Thoracic aorta (tissue), 2 donors: ENCODE results near the gene IL22RA2. TPM values are rescaled to one million over a fixed set of nuclear protein-coding genes. Genes with fewer than 3 reads are reported as not detected.

Experiments
- ATAC-seq: fragments of 150-250 bp; one replicate; pipeline ENCODE4 v1.8.0; 2017; ENCODE audit warnings: low read depth; ENCODE audit not compliant: insufficient number of reproducible peaks, low FRiP score
- DNase-seq: peaks from one replicate; pipeline ENCODE4 v3.0.0-alpha.2; 2020; ENCODE audit warnings: low spot score
- H3K27ac ChIP-seq, 2 donors: fragments of 200-600 bp; sonication (generic); 1 replicate in 1 of 2; 2 replicates in 1 of 2; pipeline ENCODE4 v1.5.1; 2016; ENCODE audit warnings: mild to moderate bottlenecking in 2 of 2, moderate library complexity in 2 of 2
- H3K27me3 ChIP-seq: fragments of 200-600 bp; sonication (generic); replicated peaks from 2 replicates; pipeline ENCODE4 v1.6.0; 2016; ENCODE audit warnings: mild to moderate bottlenecking; ENCODE audit not compliant: insufficient read depth
- H3K36me3 ChIP-seq: fragments of 200-600 bp; sonication (generic); one replicate; pipeline ENCODE4 v1.5.1; 2016
- H3K4me1 ChIP-seq, 2 donors: fragments of 200-600 bp; sonication (generic); 1 replicate in 1 of 2; 2 replicates in 1 of 2; pipeline versions ENCODE4 v1.5.1 to v1.6.0; 2016; ENCODE audit warnings: low read depth in 2 of 2, mild to moderate bottlenecking in 1 of 2; ENCODE audit not compliant: control insufficient read depth in 1 of 2
- H3K4me3 ChIP-seq: fragments of 200-600 bp; sonication (generic); 2 replicates; pipeline ENCODE4 v1.5.1; 2016; ENCODE audit warnings: mild to moderate bottlenecking
- H3K9me3 ChIP-seq: fragments of 200-600 bp; sonication (generic); 2 replicates; pipeline ENCODE4 v1.5.1; 2016
- total RNA-seq, 2 donors: library from RNA; depleted of rRNA; stranded (reverse); fragments of >200 nt; gene quantifications; one replicate each; pipeline versions ENCODE4 v1.1.0 to v1.2.3, GENCODE V29; 2016
- TF ChIP-seq, protein P1 (sequence below): fragments of 200-600 bp; sonication (generic); IDR thresholded peaks from one replicate; pipeline ENCODE4 v1.5.1; 2019; ENCODE audit warnings: antibody characterized with exemption

Gene IL22RA2
- total RNA-seq, 2 donors from 2014 or later = not detected

- Histone ChIP-seq H3K4me1 (no peaks in the 10 kb centered on the region), H3K4me3 (no peak overlapping the region), H3K9me3 (no peaks in the 10 kb centered on the region), H3K27ac (no peak overlapping the region), H3K36me3 (no peaks in the 10 kb centered on the region), H3K27me3 (no peaks in the 10 kb centered on the region)
- ATAC-seq = no peak
- DNase-seq = no peak
- TF ChIP-seq, protein P1, sequence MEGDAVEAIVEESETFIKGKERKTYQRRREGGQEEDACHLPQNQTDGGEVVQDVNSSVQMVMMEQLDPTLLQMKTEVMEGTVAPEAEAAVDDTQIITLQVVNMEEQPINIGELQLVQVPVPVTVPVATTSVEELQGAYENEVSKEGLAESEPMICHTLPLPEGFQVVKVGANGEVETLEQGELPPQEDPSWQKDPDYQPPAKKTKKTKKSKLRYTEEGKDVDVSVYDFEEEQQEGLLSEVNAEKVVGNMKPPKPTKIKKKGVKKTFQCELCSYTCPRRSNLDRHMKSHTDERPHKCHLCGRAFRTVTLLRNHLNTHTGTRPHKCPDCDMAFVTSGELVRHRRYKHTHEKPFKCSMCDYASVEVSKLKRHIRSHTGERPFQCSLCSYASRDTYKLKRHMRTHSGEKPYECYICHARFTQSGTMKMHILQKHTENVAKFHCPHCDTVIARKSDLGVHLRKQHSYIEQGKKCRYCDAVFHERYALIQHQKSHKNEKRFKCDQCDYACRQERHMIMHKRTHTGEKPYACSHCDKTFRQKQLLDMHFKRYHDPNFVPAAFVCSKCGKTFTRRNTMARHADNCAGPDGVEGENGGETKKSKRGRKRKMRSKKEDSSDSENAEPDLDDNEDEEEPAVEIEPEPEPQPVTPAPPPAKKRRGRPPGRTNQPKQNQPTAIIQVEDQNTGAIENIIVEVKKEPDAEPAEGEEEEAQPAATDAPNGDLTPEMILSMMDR = no peak
Measured at GRCh38 chr6:137104926-137105325, 68.5 kb downstream of the IL22RA2 start.

DNA sequence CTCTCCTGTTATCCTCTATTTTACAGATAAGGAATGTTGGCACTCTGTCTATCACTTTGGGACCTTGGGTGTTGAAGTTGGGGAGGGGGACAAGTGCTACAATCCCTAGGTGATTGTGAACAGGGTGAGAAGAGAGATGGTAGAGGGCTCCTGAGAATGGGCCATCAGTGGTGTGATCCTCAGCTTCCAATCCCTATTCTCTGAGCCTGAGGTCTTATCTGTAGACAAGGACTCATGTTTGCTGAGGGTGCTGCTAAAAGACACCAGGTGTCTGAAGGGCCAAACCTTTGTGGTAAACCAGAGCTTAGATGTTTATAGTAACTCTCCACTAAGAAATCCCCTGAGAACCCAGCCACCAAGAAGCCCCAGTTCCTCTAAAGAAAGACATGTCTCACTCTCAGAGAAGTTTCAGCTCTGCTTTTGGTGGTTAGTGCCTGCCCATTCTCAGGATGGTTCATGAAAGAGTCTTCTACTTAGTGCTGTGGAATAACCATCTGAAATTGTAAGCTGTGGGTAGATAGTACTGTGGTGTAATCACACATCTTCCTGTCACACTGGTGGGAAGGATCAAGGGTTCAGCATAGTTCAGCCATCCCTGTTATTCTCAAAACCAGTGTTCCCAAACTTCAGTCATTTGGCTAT lies 70.5 kb downstream of the IL22RA2 start:
- ATAC-seq (no peak), DNase-seq (no peak)
- Histone ChIP-seq H3K27me3 (no peaks in the 10 kb centered on the region), H3K4me1 (no peaks in the 10 kb centered on the region), H3K9me3 (no peaks in the 10 kb centered on the region), H3K36me3 (no peaks in the 10 kb centered on the region), H3K27ac (no peak overlapping the region), H3K4me3 (no peak overlapping the region)
- TF ChIP-seq, protein P1 = no peak

- Histone ChIP-seq H3K4me1 (no peaks in the 10 kb centered on the region), H3K27me3 (no peaks in the 10 kb centered on the region), H3K36me3 (no peaks in the 10 kb centered on the region), H3K27ac (no peak overlapping the region), H3K4me3 (no peak overlapping the region), H3K9me3 (no peaks in the 10 kb centered on the region)
- ATAC-seq (no peak), DNase-seq (no peak)
- TF ChIP-seq, protein P1 = no peak
Measured at GRCh38 chr6:137102050-137102848, 71.2 kb downstream of the IL22RA2 start.

DNA sequence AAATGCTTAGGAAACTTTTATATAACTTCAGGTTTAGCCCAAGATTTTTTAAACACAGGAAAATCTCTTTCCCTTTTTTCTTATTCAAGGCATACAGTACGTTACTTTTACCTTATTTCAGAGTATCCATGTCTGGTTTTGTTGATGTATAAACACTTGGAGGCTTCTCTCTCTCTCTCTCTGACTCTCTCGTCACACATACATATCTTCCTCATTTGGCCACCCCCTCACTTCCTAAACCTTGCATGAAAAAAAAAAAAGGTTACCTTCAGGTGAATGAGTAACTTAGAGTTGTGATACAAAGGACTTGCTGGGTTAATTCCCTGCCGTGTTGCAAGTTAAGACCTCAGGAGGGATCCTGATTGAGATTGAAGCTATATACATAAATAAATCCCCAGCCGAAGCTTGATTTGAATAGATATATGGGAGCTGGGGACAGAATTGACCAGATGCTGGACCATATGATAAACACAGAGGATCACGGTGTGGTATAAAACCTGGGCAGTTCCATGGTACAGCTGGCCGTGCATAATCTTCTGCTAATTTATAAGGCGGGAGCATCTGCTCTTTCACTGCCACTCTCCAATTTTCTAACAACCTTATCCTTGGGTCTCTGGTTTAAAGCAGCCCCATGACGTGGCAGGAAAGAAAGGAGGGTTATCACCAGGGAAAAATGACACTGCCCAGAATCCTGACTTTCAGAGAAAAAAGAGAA lies 73.6 kb downstream of the IL22RA2 start:
- Histone ChIP-seq H3K36me3 (no peaks in the 10 kb centered on the region), H3K27ac (no peak overlapping the region), H3K9me3 (no peaks in the 10 kb centered on the region), H3K27me3 (no peaks in the 10 kb centered on the region), H3K4me1 (no peaks in the 10 kb centered on the region), H3K4me3 (no peak overlapping the region)
- ATAC-seq (no peak), DNase-seq (no peak)
- TF ChIP-seq, protein P1 = no peak

DNA sequence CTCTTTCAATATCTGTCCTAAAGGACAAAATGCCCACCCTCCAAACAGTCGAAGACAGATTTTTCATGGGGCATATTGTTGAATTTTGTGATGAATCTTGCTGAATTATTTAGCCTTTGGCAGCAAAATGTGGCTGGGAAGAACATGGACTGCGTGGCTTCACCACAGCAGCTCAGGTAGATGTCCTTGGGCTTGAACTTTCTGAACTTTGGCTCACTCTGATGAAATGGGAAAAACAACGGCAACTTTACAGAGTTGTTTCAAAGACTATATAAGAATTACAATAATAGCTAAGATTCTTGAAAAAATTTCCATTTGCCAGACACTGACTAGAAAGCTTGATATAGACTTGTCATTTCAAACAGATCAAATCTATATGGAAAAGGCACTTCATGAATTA lies 75.9 kb downstream of the IL22RA2 start:
- Histone ChIP-seq H3K4me1 (no peaks in the 10 kb centered on the region), H3K9me3 (no peaks in the 10 kb centered on the region), H3K27ac (no peak overlapping the region), H3K27me3 (no peaks in the 10 kb centered on the region), H3K4me3 (no peak overlapping the region), H3K36me3 (no peaks in the 10 kb centered on the region)
- ATAC-seq (no peak), DNase-seq (no peak)
- TF ChIP-seq, protein P1 = no peak
